ENCODE results near the gene WWOX.

DNA sequence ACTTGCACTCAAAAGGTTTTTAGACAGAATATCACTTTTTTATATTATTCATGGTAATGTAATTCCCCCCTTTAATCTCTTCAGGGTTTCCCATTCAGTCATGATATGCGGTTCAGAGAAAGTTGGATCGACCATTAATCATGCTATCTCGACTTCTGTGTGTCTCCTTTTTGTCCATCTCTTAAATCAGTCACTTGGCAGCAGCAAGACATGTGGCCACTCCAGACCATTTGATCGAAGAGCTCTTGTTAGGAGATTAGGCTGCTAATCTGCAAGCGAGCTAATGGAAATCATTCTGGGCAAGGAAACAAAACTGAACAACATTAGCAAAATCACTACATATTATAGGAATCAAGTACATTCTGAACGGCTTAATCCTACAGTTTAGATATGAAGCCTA is 449.9 kb downstream of the WWOX start:
- TF ChIP-seq EZH2phosphoT487 (IDR thresholded peaks at IDR 0.05; ENCODE audit: borderline replicate concordance, low read length) (no peak), CTCF (conservative IDR thresholded peaks at IDR 0.05; ENCODE audit: low read depth, low read length) (no peak), EZH2 (IDR thresholded peaks at IDR 0.05; ENCODE audit: low read length, unreplicated experiment) (no peak)
